ENCODE data around the gene SSR2.
A peak's percentile ranks its signal among the peaks of the same experiment; 100 is the strongest.

SSR2 gene

GRCh38 chr1:156052862-156053767 lies 32.4 kb upstream of the SSR2 start:
- Histone ChIP-seq H3K27me3 (replicated peaks; ENCODE audit: control insufficient read depth, insufficient read depth, low read length) (no peaks in the 10 kb centered on the region), H3K36me3 (ENCODE audit: control insufficient read depth, insufficient read depth, low read length) (peaks cover 9% of the 10 kb centered on the region), H3K4me3 (replicated peaks; ENCODE audit: low read depth, low read length) (peak overlapping the region; percentile 86)
- TF ChIP-seq CTCF (IDR thresholded peaks at IDR 0.05; ENCODE audit: insufficient read depth, low read length, poor library complexity, severe bottlenecking): peak; percentile 52
- peak; percentile 73 for DNase-seq (ENCODE audit: extremely low read depth, insufficient read length)

GRCh38 chr1:156051011-156051725 lies 30.4 kb upstream of the SSR2 start:
- DNase-seq (ENCODE audit: extremely low read depth, insufficient read length): no peak
- Histone ChIP-seq H3K36me3 (ENCODE audit: control insufficient read depth, insufficient read depth, low read length) (peaks cover 8% of the 10 kb centered on the region), H3K4me3 (replicated peaks; ENCODE audit: low read depth, low read length) (no peak overlapping the region), H3K27me3 (replicated peaks; ENCODE audit: control insufficient read depth, insufficient read depth, low read length) (no peaks in the 10 kb centered on the region)
- no peak for TF ChIP-seq CTCF (IDR thresholded peaks at IDR 0.05; ENCODE audit: insufficient read depth, low read length, poor library complexity, severe bottlenecking)

- Histone ChIP-seq H3K36me3 (ENCODE audit: control insufficient read depth, insufficient read depth, low read length) (peaks cover 8% of the 10 kb centered on the region), H3K27me3 (replicated peaks; ENCODE audit: control insufficient read depth, insufficient read depth, low read length) (no peaks in the 10 kb centered on the region), H3K4me3 (replicated peaks; ENCODE audit: low read depth, low read length) (no peak overlapping the region)
- no peak for DNase-seq (ENCODE audit: extremely low read depth, insufficient read length)
- no peak for TF ChIP-seq CTCF (IDR thresholded peaks at IDR 0.05; ENCODE audit: insufficient read depth, low read length, poor library complexity, severe bottlenecking)
Observed at GRCh38 chr1:156050376-156050775, 29.6 kb upstream of the SSR2 start.

- TF ChIP-seq CTCF (IDR thresholded peaks at IDR 0.05; ENCODE audit: insufficient read depth, low read length, poor library complexity, severe bottlenecking): no peak
- H3K4me3 ChIP-seq (replicated peaks; ENCODE audit: low read depth, low read length): no peak overlapping the region
- H3K27me3 ChIP-seq (replicated peaks; ENCODE audit: control insufficient read depth, insufficient read depth, low read length): no peaks in the 10 kb centered on the region
- peaks cover 12% of the 10 kb centered on the region for H3K36me3 ChIP-seq (ENCODE audit: control insufficient read depth, insufficient read depth, low read length)
- DNase-seq (ENCODE audit: extremely low read depth, insufficient read length): no peak
Observed at GRCh38 chr1:156048663-156049258, 28.0 kb upstream of the SSR2 start.

- TF ChIP-seq CTCF (IDR thresholded peaks at IDR 0.05; ENCODE audit: insufficient read depth, low read length, poor library complexity, severe bottlenecking): no peak
- Histone ChIP-seq H3K27me3 (replicated peaks; ENCODE audit: control insufficient read depth, insufficient read depth, low read length) (no peaks in the 10 kb centered on the region), H3K4me3 (replicated peaks; ENCODE audit: low read depth, low read length) (no peak overlapping the region), H3K36me3 (ENCODE audit: control insufficient read depth, insufficient read depth, low read length) (peaks cover 14% of the 10 kb centered on the region)
- DNase-seq (ENCODE audit: extremely low read depth, insufficient read length): no peak
Observed at GRCh38 chr1:156045076-156045475, 24.3 kb upstream of the SSR2 start.
